Upper lobe of right lung (tissue), 1 donor: ENCODE results near the gene LAMC1. TPM values are rescaled to one million over a fixed set of nuclear protein-coding genes. Genes with fewer than 3 reads are reported as not detected.

ENCODE experiments used
- ATAC-seq: fragments of 200-7000 bp; cut with Tn5 transposase; one replicate; pipeline ENCODE4 v1.9.1; 2020; ENCODE audit warnings: mild to moderate bottlenecking, moderate library complexity
- DNase-seq: peaks from one replicate; pipeline ENCODE4 v3.0.0-alpha.2; 2020
- H3K27ac ChIP-seq: fragments of 200-600 bp; one replicate; pipeline ENCODE4 v1.8.0; 2022
- H3K27me3 ChIP-seq: fragments of 200-600 bp; one replicate; pipeline ENCODE4 v1.8.0; 2022; ENCODE audit warnings: mild to moderate bottlenecking
- H3K36me3 ChIP-seq: fragments of 200-600 bp; one replicate; pipeline ENCODE4 v1.8.0; 2022
- H3K4me1 ChIP-seq: fragments of 200-600 bp; one replicate; pipeline ENCODE4 v1.8.0; 2022
- H3K4me3 ChIP-seq: fragments of 200-600 bp; one replicate; pipeline ENCODE4 v1.8.0; 2022; ENCODE audit warnings: mild to moderate bottlenecking
- H3K9me3 ChIP-seq: fragments of 200-600 bp; one replicate; pipeline ENCODE4 v1.8.0; 2022
- CTCF ChIP-seq: fragments of 200-600 bp; IDR thresholded peaks from one replicate; pipeline ENCODE4 v1.8.0; 2022; ENCODE audit warnings: antibody characterized with exemption
- intact Hi-C: fragments of 100-400 bp; cut with DNase I; formaldehyde crosslinking; loops from one replicate; pipeline ENCODE4 v1.11.0; 2022
- total RNA-seq: library from RNA; stranded (reverse); fragmentation: NEBNext Ultra II Directional; extraction: Animal tissue kit (Norgen Biotek cat#: 25700); gene quantifications from one replicate; pipeline ENCODE4 v1.2.1, GENCODE V29; 2021
- donor health status: DM: no; HTN: yes; CAD: no; lungs with severe emphysema.

The LAMC1 gene
- total RNA-seq, 1 donor from 2014 or later: 120 TPM

GRCh38 chr1:183103147-183103546, 79.9 kb downstream of the LAMC1 start:
- Histone ChIP-seq H3K9me3 (no peaks in the 10 kb centered on the region), H3K27ac (no peak overlapping the region), H3K27me3 (no peaks in the 10 kb centered on the region), H3K4me3 (no peak overlapping the region), H3K36me3 (peaks cover 13% of the 10 kb centered on the region), H3K4me1 (peaks cover 20% of the 10 kb centered on the region)
- DNase-seq (no peak), ATAC-seq (peak; percentile 33)
- TF ChIP-seq CTCF: no peak
- intact Hi-C loops: no loop called here

DNA sequence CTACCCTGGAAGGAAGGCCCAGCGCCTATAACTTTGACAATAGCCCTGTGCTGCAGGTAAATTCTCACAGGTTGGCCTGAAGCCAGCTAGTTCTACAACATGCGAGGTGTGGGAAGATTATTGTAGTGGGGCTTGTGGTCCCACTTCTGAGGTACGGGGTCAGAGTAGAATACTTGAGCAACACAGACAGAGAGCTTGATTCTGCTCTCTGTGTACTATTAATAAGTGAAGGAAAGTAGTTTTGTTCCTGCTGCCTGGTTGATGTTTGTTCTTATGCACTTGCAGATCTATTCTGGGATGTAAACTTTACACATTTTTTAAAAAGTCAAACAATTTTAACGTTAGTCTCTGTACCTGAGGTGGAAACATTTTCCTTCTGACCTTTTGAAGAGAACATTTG, 80.4 kb downstream of the LAMC1 start:
- ATAC-seq: peak; percentile 45
- TF ChIP-seq CTCF: no peak
- Histone ChIP-seq H3K4me1 (peaks cover 20% of the 10 kb centered on the region), H3K27ac (no peak overlapping the region), H3K9me3 (no peaks in the 10 kb centered on the region), H3K36me3 (peaks cover 13% of the 10 kb centered on the region), H3K27me3 (no peaks in the 10 kb centered on the region), H3K4me3 (no peak overlapping the region)
- no peak for DNase-seq
- intact Hi-C loops: no loop called here

DNA sequence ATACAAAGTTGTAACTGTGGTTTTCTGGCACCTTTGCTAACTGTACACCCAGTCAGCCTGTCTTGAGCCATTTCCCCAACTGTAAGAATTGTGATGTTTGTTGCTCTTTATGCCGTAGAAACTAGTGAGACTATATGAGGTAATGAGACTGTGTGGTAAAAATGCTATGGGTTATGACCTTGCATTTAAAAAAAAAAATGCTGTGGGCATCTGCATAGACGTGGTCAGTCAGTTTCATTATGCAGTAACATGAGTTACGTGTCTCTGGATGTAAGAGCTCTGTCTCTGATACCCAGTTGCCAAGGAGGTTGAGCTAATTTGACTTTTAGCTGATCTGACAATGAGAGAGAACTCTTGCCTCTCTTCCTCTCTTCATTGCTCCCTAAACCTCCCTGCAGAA, 82.2 kb downstream of the LAMC1 start:
- Histone ChIP-seq H3K4me1 (peaks cover 20% of the 10 kb centered on the region), H3K36me3 (peaks cover 14% of the 10 kb centered on the region), H3K27ac (no peak overlapping the region), H3K27me3 (no peaks in the 10 kb centered on the region), H3K9me3 (no peaks in the 10 kb centered on the region), H3K4me3 (no peak overlapping the region)
- no peak for ATAC-seq
- no peak for DNase-seq
- TF ChIP-seq CTCF: no peak
- intact Hi-C loops: no loop called here

DNA sequence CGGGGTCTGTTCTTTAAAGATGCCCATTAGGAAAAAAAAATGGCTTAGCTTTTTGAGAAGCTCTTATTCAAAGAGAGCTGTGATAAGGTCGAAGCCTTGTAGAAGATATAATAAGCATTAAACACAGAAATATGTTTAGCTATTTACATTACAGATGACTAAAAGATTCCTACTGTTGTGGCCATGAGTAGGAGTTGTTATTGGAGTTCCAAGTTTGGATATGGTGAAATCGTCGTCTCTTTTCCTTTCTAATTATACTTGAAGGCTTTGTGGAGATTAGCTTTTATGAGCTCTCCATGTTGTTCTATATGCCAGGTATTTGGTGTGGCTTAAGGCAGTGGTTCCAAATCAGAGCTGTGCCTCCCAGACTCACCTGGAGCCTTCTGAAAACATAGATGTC, 82.9 kb downstream of the LAMC1 start:
- Histone ChIP-seq H3K4me3 (no peak overlapping the region), H3K4me1 (peaks cover 20% of the 10 kb centered on the region), H3K27me3 (no peaks in the 10 kb centered on the region), H3K9me3 (no peaks in the 10 kb centered on the region), H3K27ac (no peak overlapping the region), H3K36me3 (peaks cover 19% of the 10 kb centered on the region)
- intact Hi-C loops: no loop called here
- DNase-seq (no peak), ATAC-seq (no peak)
- no peak for TF ChIP-seq CTCF

- no peak for ATAC-seq
- Histone ChIP-seq H3K36me3 (peaks cover 23% of the 10 kb centered on the region), H3K27ac (no peak overlapping the region), H3K27me3 (no peaks in the 10 kb centered on the region), H3K9me3 (no peaks in the 10 kb centered on the region), H3K4me1 (peaks cover 14% of the 10 kb centered on the region), H3K4me3 (no peak overlapping the region)
- no peak for TF ChIP-seq CTCF
- intact Hi-C loops: no loop called here
- DNase-seq: no peak
Observed at GRCh38 chr1:183106746-183107145, 83.5 kb downstream of the LAMC1 start.

GRCh38 chr1:183110326-183110880, 87.2 kb downstream of the LAMC1 start:
- H3K9me3 ChIP-seq: no peaks in the 10 kb centered on the region
- H3K4me1 ChIP-seq: no peaks in the 10 kb centered on the region
- ATAC-seq (peak; percentile 72), DNase-seq (no peak)
- H3K4me3 ChIP-seq: no peak overlapping the region
- peaks cover 21% of the 10 kb centered on the region for H3K36me3 ChIP-seq
- intact Hi-C loops: no loop called here
- no peak for TF ChIP-seq CTCF
- no peak overlapping the region for H3K27ac ChIP-seq
- H3K27me3 ChIP-seq: no peaks in the 10 kb centered on the region
